Suprapubic skin (tissue), 4 donors: ENCODE data around the gene SLC9C2. TPM values are rescaled to one million over a fixed set of nuclear protein-coding genes. Genes with fewer than 3 reads are reported as not detected.

Experiments
- DNase-seq, 2 donors: peaks; one replicate each; pipeline ENCODE4 v3.0.0-alpha.2; 2019; ENCODE audit warnings: low spot score in 2 of 2
- H3K27ac ChIP-seq: fragments of 200-600 bp; sonication (generic); one replicate; pipeline ENCODE4 v1.5.1; 2019
- H3K27me3 ChIP-seq: fragments of 200-600 bp; sonication (generic); one replicate; pipeline ENCODE4 v1.5.1; 2019
- H3K36me3 ChIP-seq: fragments of 200-600 bp; sonication (generic); one replicate; pipeline ENCODE4 v1.5.1; 2019
- H3K4me1 ChIP-seq: fragments of 200-600 bp; sonication (generic); one replicate; pipeline ENCODE4 v1.5.1; 2019
- H3K4me3 ChIP-seq: fragments of 200-600 bp; sonication (generic); one replicate; pipeline ENCODE4 v1.5.1; 2019; ENCODE audit warnings: mild to moderate bottlenecking
- H3K9me3 ChIP-seq: fragments of 200-600 bp; sonication (generic); one replicate; pipeline ENCODE4 v1.5.1; 2019
- EP300 ChIP-seq: sonication (generic); formaldehyde crosslinking; IDR thresholded peaks from one replicate; pipeline ENCODE4 v1.6.1; 2017; ENCODE audit warnings: antibody characterized with exemption
- POLR2A ChIP-seq, 2 donors: fragments of 450-650 bp; IDR thresholded peaks; one replicate each; pipeline ENCODE4 v1.6.1; 2017; ENCODE audit warnings: antibody characterized with exemption in 2 of 2, mild to moderate bottlenecking in 2 of 2, moderate library complexity in 2 of 2
- POLR2AphosphoS5 ChIP-seq, 3 donors: sonication (generic); formaldehyde crosslinking; IDR thresholded peaks; one replicate each; pipeline ENCODE4 v1.6.1; 2017; ENCODE audit warnings: antibody characterized with exemption in 3 of 3
- WGBS: methylation state at CpG from one replicate; pipeline ENCODE4 v1.1.5; 2018; 5-methylcytosine and 5-hydroxymethylcytosine counted together
- total RNA-seq, 4 donors: library from RNA; depleted of rRNA; stranded (reverse); fragments of >200 nt; gene quantifications; one replicate each; pipeline ENCODE4 v1.1.0, GENCODE V29; 2016
- TF ChIP-seq, protein P1 (sequence below), 2 donors: fragments of 200-600 bp in 1 of 2; fragments of 450-650 bp in 1 of 2; sonication (generic) in 1 of 2; IDR thresholded peaks; one replicate each; pipeline ENCODE4 v1.5.1; 2016 to 2019; ENCODE audit warnings: antibody characterized with exemption in 2 of 2, mild to moderate bottlenecking in 1 of 2, moderate library complexity in 1 of 2

Gene SLC9C2
- total RNA-seq, 4 donors from 2014 or later: not detected

DNA sequence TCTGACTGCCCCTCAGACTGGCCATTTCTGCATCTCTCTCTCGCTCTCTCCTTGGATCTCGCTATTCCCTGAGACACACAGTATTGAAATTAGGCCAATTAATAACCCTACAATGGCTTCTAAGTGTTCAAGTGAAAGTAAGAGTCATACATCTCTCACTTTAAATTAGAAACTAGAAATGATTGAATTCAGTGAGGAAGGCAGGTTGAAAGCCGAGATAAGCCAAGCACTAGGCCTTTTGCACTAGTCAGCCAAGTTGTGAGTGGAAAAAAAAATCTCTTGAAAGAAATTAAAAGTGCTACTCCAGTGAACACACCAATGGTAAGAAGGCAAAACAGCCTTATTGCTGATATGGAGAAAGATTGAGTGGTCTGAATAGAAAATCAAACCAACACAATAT is 51.2 kb downstream of the SLC9C2 start:
- Histone ChIP-seq H3K36me3 (no peaks in the 10 kb centered on the region), H3K4me1 (no peaks in the 10 kb centered on the region), H3K4me3 (no peak overlapping the region), H3K27me3 (no peaks in the 10 kb centered on the region), H3K9me3 (no peaks in the 10 kb centered on the region), H3K27ac (no peak overlapping the region)
- 88% methylated on average over 3 of the region's 3 CpGs for WGBS
- DNase-seq: no peak
- no peak for TF ChIP-seq EP300
- TF ChIP-seq, protein P1, sequence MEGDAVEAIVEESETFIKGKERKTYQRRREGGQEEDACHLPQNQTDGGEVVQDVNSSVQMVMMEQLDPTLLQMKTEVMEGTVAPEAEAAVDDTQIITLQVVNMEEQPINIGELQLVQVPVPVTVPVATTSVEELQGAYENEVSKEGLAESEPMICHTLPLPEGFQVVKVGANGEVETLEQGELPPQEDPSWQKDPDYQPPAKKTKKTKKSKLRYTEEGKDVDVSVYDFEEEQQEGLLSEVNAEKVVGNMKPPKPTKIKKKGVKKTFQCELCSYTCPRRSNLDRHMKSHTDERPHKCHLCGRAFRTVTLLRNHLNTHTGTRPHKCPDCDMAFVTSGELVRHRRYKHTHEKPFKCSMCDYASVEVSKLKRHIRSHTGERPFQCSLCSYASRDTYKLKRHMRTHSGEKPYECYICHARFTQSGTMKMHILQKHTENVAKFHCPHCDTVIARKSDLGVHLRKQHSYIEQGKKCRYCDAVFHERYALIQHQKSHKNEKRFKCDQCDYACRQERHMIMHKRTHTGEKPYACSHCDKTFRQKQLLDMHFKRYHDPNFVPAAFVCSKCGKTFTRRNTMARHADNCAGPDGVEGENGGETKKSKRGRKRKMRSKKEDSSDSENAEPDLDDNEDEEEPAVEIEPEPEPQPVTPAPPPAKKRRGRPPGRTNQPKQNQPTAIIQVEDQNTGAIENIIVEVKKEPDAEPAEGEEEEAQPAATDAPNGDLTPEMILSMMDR (IDR thresholded peaks at IDR 0.05): no peak
- no peak for TF ChIP-seq POLR2AphosphoS5 (IDR thresholded peaks at IDR 0.05)
- TF ChIP-seq POLR2A (IDR thresholded peaks at IDR 0.05): no peak

DNA sequence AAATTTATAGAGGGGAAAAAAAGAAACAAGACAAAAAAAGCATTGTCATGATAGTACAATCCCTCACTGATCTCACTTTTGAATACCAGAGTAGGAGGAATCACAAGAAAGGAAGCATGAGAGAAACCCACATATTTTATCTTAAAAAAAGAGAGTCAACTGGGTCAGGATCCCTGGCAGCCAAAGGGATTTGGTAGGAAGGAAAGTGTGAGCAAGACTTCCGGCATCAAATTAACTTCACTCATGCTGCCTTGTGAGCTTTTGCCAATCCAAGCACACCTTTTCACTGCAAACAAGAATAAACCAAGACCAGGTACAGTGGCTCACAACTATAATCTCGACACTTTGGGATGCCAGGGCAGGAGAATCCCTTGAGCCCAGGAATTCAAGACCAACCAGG is 53.1 kb downstream of the SLC9C2 start:
- no peaks in the 10 kb centered on the region for H3K27me3 ChIP-seq
- no peak overlapping the region for H3K27ac ChIP-seq
- no peak for TF ChIP-seq POLR2AphosphoS5 (IDR thresholded peaks at IDR 0.05)
- TF ChIP-seq, protein P1 (IDR thresholded peaks at IDR 0.05): no peak
- no peak for TF ChIP-seq EP300
- no peak for TF ChIP-seq POLR2A (IDR thresholded peaks at IDR 0.05)
- H3K9me3 ChIP-seq: no peaks in the 10 kb centered on the region
- no peak overlapping the region for H3K4me3 ChIP-seq
- H3K36me3 ChIP-seq: no peaks in the 10 kb centered on the region
- DNase-seq: no peak
- 73% methylated on average over 2 of the region's 2 CpGs for WGBS
- no peaks in the 10 kb centered on the region for H3K4me1 ChIP-seq

DNA sequence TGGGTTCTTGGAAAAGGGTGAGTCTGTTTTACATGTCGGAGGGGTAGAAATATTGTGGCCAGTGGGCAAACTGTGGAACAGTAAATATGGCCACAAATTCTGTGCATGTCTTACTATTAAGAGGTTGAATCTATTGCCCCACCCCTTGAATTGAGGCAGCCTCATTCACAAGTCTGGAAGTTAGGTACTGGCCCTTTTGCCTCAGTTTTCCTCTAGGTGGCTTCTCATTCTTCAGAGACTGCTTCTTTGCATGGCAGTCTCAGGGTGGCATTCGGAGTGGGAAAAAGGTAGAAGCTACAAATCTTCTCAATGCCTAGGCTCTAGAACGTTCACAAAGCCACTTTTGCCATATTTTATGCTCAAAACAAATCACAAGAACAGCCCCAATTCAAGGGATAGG is 57.2 kb downstream of the SLC9C2 start:
- 53% methylated on average over 3 of the region's 3 CpGs for WGBS
- H3K9me3 ChIP-seq: no peaks in the 10 kb centered on the region
- H3K27ac ChIP-seq: no peak overlapping the region
- no peaks in the 10 kb centered on the region for H3K36me3 ChIP-seq
- no peaks in the 10 kb centered on the region for H3K4me1 ChIP-seq
- TF ChIP-seq, protein P1 (IDR thresholded peaks at IDR 0.05): no peak
- no peak for TF ChIP-seq EP300
- no peak for TF ChIP-seq POLR2A (IDR thresholded peaks at IDR 0.05)
- no peak for TF ChIP-seq POLR2AphosphoS5 (IDR thresholded peaks at IDR 0.05)
- DNase-seq: no peak
- H3K27me3 ChIP-seq: no peaks in the 10 kb centered on the region
- H3K4me3 ChIP-seq: no peak overlapping the region

DNA sequence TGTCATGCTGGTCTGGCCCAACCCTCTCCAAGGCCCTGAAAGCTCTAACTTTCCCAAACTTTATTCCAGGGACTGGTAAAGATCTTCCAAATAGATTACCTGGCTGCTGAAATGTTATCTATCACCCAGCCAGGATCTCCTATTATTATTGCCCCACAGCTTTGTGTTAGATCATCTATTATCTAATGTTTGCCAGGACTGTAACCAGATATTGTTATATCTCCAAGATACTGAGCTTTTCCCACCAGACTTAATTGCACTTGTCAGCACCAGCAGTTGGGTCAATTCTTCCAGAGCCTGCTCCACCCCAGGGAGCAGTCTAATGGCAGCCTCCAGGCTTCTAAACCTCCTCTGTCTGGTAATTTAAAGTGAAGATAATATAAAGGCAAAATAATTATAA is 66.6 kb downstream of the SLC9C2 start:
- no peak for DNase-seq
- no peaks in the 10 kb centered on the region for H3K4me1 ChIP-seq
- no peaks in the 10 kb centered on the region for H3K27me3 ChIP-seq
- no peaks in the 10 kb centered on the region for H3K36me3 ChIP-seq
- H3K4me3 ChIP-seq: no peak overlapping the region
- no peak overlapping the region for H3K27ac ChIP-seq
- H3K9me3 ChIP-seq: peaks cover 5% of the 10 kb centered on the region
- no peak for TF ChIP-seq POLR2A (IDR thresholded peaks at IDR 0.05)
- TF ChIP-seq, protein P1 (IDR thresholded peaks at IDR 0.05): no peak
- no peak for TF ChIP-seq EP300
- no peak for TF ChIP-seq POLR2AphosphoS5 (IDR thresholded peaks at IDR 0.05)

DNA sequence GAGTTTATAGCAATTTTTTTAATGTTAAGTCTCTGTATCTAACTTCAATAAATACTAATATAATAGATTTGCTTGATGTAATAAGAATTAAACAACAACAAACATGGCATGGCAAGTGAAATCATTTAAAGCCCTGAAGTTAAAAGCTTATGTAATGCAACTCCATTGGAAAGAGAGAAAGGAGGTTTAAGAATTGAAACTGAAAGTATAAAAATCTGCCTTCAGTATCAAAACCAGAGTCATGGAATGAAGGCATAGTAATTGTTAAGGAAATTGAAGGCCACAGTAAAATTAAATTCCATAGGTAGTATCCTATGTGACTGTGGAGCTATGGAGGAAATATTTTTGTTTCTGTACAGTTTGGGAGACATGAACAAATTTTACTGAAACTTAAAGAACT is 70.6 kb downstream of the SLC9C2 start:
- TF ChIP-seq, protein P1 (IDR thresholded peaks at IDR 0.05): no peak
- TF ChIP-seq POLR2A (IDR thresholded peaks at IDR 0.05): no peak
- no peak for TF ChIP-seq POLR2AphosphoS5 (IDR thresholded peaks at IDR 0.05)
- no peak for TF ChIP-seq EP300
- Histone ChIP-seq H3K36me3 (no peaks in the 10 kb centered on the region), H3K9me3 (no peaks in the 10 kb centered on the region), H3K4me1 (no peaks in the 10 kb centered on the region), H3K27me3 (no peaks in the 10 kb centered on the region), H3K4me3 (no peak overlapping the region), H3K27ac (no peak overlapping the region)
- no peak for DNase-seq
